Esophagus muscularis mucosa (tissue), 3 donors: ENCODE measurements around the gene FPR3.
"Not testable (repeated sequence)": the region's sequence is repeated elsewhere in the genome, so short reads cannot be mapped to it uniquely, and the experiment has no call there.

Experiments
- CTCF ChIP-seq, 3 experiments: fragments of 200-600 bp in 2 of 3; fragments of 450-650 bp in 1 of 3; sonication (generic) in 2 of 3; IDR thresholded peaks; one replicate each; pipeline ENCODE4 v1.5.1; 2017 to 2019; ENCODE audit warnings: antibody characterized with exemption in 3 of 3, mild to moderate bottlenecking in 2 of 3, moderate library complexity in 1 of 3
- POLR2AphosphoS5 ChIP-seq, 2 donors: sonication (generic); formaldehyde crosslinking; IDR thresholded peaks; one replicate each; pipeline ENCODE4 v1.6.1; 2017; ENCODE audit warnings: antibody characterized with exemption in 2 of 2

GRCh38 chr19:51806571-51806970 lies 11.6 kb downstream of the FPR3 start:
- not testable (repeated sequence) for TF ChIP-seq CTCF, POLR2AphosphoS5 (IDR thresholded peaks at IDR 0.05)
